Stomach (tissue), 4 donors: ENCODE measurements around the gene NOS2.

Experiments used
- CTCF ChIP-seq, 7 experiments: fragments of 450-650 bp in 4 of 7; fragments of 200-600 bp in 3 of 7; sonication (generic) in 3 of 7; IDR thresholded peaks; one replicate each; pipeline ENCODE4 v1.5.1; 2016 to 2019; ENCODE audit warnings: antibody characterized with exemption in 7 of 7, control low read depth in 2 of 7, mild to moderate bottlenecking in 1 of 7
- EP300 ChIP-seq: sonication (generic); formaldehyde crosslinking; IDR thresholded peaks from one replicate; pipeline ENCODE4 v1.6.1; 2017; ENCODE audit warnings: antibody characterized with exemption

DNA sequence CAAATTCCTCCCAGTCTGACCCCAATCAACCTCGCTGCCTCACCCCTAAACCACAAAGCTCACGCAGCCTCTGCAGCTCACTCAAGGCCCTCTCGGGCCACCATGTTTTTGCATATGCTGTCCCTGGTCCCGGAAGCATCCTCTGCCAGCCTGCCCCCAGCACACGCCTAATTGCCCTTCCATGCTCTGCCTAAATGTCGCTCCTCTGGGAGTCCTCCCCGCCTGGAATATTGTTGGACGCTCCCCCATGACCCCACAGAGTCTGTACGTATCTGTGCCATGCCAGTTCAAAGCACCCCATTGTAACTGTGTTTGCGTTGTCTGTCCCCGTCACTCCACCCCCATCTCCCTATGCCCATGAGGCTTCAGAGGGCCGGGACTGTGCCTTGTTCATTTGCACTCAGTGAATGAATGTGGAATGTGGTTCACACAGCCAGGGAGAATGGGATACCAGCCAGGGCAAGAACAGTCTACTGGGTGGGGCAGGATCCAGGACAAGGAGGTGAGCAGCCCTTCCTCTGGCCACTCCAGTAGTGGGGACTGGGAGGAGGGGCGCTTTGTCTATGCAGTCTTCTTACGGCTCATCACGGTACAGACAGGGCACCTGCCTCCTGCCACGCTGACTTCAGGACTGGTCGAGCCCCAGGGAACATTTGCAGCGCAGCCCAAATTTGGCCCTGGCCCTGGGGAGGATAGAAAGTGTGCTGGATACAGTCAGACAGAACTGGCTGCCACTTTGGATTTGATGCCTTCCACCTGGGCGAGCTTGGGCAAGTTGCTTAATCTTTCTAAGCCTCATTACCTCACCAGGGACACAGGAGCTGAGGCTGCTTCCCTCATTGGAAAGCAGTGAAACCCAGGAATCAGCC lies 48.5 kb downstream of the NOS2 start:
- TF ChIP-seq EP300 = no peak
- TF ChIP-seq CTCF (IDR thresholded peaks at IDR 0.05) = no peak
